ENCODE results near the gene C5orf46.

DNA sequence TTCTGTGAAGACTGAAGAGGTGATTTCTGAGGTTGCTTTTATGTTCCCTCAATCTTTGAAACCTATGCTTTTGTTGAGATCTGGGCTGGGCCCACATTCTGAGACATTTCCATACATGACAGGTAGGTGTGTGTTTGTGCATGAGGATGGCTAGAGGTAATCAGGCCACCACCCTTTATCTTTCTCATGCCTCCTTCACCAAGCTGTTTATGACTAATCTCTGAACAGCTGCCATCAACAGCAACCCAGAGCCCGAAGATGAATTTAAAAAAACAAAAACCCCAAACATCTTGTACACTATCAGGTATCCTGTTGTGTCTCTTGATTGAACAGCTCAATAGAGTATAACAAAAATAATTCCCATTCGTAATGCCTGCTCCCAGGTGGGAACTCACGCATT, 12.6 kb upstream of the C5orf46 start:
- no peak for TF ChIP-seq CTCF (IDR thresholded peaks at IDR 0.05)
- TF ChIP-seq EZH2 (IDR thresholded peaks at IDR 0.05; ENCODE audit: borderline replicate concordance, insufficient read depth, low read depth, low read length, poor library complexity, severe bottlenecking): no peak

Measured in B cell (primary cell).